HL-60 (cell line): ENCODE measurements around the gene MPP2.

Experiments used
- CTCF ChIP-seq: IDR thresholded peaks from one replicate; pipeline ENCODE4 v1.5.1; 2011; ENCODE audit warnings: low read length, control low read depth, inconsistent platforms; ENCODE audit not compliant: insufficient read depth
- GABPA ChIP-seq: IDR thresholded peaks from 2 replicates; pipeline ENCODE4 v1.6.1; 2012; ENCODE audit warnings: low read depth
- POLR2AphosphoS5 ChIP-seq: IDR thresholded peaks from 2 replicates; pipeline ENCODE4 v1.6.1; 2012; ENCODE audit warnings: low read depth
- REST ChIP-seq: IDR thresholded peaks from 2 replicates; pipeline ENCODE4 v1.6.1; 2012; ENCODE audit warnings: low read depth; ENCODE audit not compliant: insufficient replicate concordance
- SPI1 ChIP-seq: IDR thresholded peaks from 2 replicates; pipeline ENCODE4 v1.6.1; 2012; ENCODE audit warnings: low read depth, mild to moderate bottlenecking, borderline replicate concordance

- TF ChIP-seq CTCF, result no peak
- no peak for TF ChIP-seq POLR2AphosphoS5
- TF ChIP-seq REST, result no peak
- TF ChIP-seq GABPA, result no peak
- TF ChIP-seq SPI1, result peak; percentile 39; the same call in 1 of the 2 replicates
Measured at GRCh38 chr17:43868226-43868994, 38.9 kb downstream of the MPP2 start.
